ENCODE data around the gene COL28A1.

The COL28A1 gene

GRCh38 chr7:7535691-7536090 is at the start of gene COL28A1:
TSS of gene COL28A1 (minus strand) at chr7:7535873. CDS start at chr7:7532875, 2,998 bp downstream.
- Histone ChIP-seq H3K9ac (no peak within 1 kb of the TSS), H3K79me2 (no peaks in the 10 kb centered on the region), H2AFZ (no peak within 1 kb of the TSS), H3K4me1 (no peaks in the 10 kb centered on the region), H3K36me3 (ENCODE audit: control insufficient read depth, insufficient read depth, low read length) (no peaks in the 10 kb centered on the region), H3K27ac (no peak within 1 kb of the TSS), H3K9me3 (ENCODE audit: control insufficient read depth, low read length) (no peaks in the 10 kb centered on the region), H3K4me2 (ENCODE audit: low read length) (no peak within 1 kb of the TSS), H3K27me3 (ENCODE audit: control insufficient read depth, insufficient read depth, low read length) (no peaks in the 10 kb centered on the region), H3K4me3 (ENCODE audit: low read depth, low read length) (no peak within 1 kb of the TSS)
- no peak for TF ChIP-seq CTCF (IDR thresholded peaks at IDR 0.05)

GRCh38 chr7:7584653-7585052 is 49.0 kb upstream of the COL28A1 start:
- H3K4me2 ChIP-seq (ENCODE audit: low read length) = peak overlapping the region; percentile 65
- H3K9me3 ChIP-seq (ENCODE audit: control insufficient read depth, low read length) = no peaks in the 10 kb centered on the region
- TF ChIP-seq CTCF (IDR thresholded peaks at IDR 0.05) = no peak
- no peak overlapping the region for H3K9ac ChIP-seq
- peaks cover 9% of the 10 kb centered on the region for H3K4me1 ChIP-seq
- H3K36me3 ChIP-seq (ENCODE audit: control insufficient read depth, insufficient read depth, low read length) = no peaks in the 10 kb centered on the region
- H3K27ac ChIP-seq = no peak overlapping the region
- no peaks in the 10 kb centered on the region for H3K27me3 ChIP-seq (ENCODE audit: control insufficient read depth, insufficient read depth, low read length)
- H3K4me3 ChIP-seq (ENCODE audit: low read depth, low read length) = peak overlapping the region; percentile 22
- H2AFZ ChIP-seq = no peak overlapping the region
- H3K79me2 ChIP-seq = no peaks in the 10 kb centered on the region

- no peak overlapping the region for H2AFZ ChIP-seq
- H3K4me2 ChIP-seq (ENCODE audit: low read length) = peak overlapping the region; percentile 4
- peaks cover 9% of the 10 kb centered on the region for H3K4me1 ChIP-seq
- no peaks in the 10 kb centered on the region for H3K9me3 ChIP-seq (ENCODE audit: control insufficient read depth, low read length)
- no peak overlapping the region for H3K9ac ChIP-seq
- H3K36me3 ChIP-seq (ENCODE audit: control insufficient read depth, insufficient read depth, low read length) = no peaks in the 10 kb centered on the region
- no peaks in the 10 kb centered on the region for H3K79me2 ChIP-seq
- H3K4me3 ChIP-seq (ENCODE audit: low read depth, low read length) = no peak overlapping the region
- H3K27ac ChIP-seq = no peak overlapping the region
- H3K27me3 ChIP-seq (ENCODE audit: control insufficient read depth, insufficient read depth, low read length) = no peaks in the 10 kb centered on the region
- no peak for TF ChIP-seq CTCF (IDR thresholded peaks at IDR 0.05)
These were observed 48.1 kb upstream of the COL28A1 start for GRCh38 chr7:7583731-7584130.

- Histone ChIP-seq H3K4me3 (ENCODE audit: low read depth, low read length) (no peak overlapping the region), H2AFZ (no peak overlapping the region), H3K9me3 (ENCODE audit: control insufficient read depth, low read length) (no peaks in the 10 kb centered on the region), H3K9ac (no peak overlapping the region), H3K79me2 (peaks cover under 1% of the 10 kb centered on the region), H3K4me1 (peaks cover 9% of the 10 kb centered on the region), H3K4me2 (ENCODE audit: low read length) (no peak overlapping the region), H3K36me3 (ENCODE audit: control insufficient read depth, insufficient read depth, low read length) (no peaks in the 10 kb centered on the region), H3K27ac (no peak overlapping the region), H3K27me3 (ENCODE audit: control insufficient read depth, insufficient read depth, low read length) (no peaks in the 10 kb centered on the region)
- TF ChIP-seq CTCF (IDR thresholded peaks at IDR 0.05) = no peak
These were observed 46.9 kb upstream of the COL28A1 start for GRCh38 chr7:7582596-7582995.

- Histone ChIP-seq H3K36me3 (ENCODE audit: control insufficient read depth, insufficient read depth, low read length) (no peaks in the 10 kb centered on the region), H3K27me3 (ENCODE audit: control insufficient read depth, insufficient read depth, low read length) (no peaks in the 10 kb centered on the region), H3K9me3 (ENCODE audit: control insufficient read depth, low read length) (no peaks in the 10 kb centered on the region), H3K79me2 (peaks cover 6% of the 10 kb centered on the region), H3K4me3 (ENCODE audit: low read depth, low read length) (no peak overlapping the region), H3K9ac (no peak overlapping the region), H3K27ac (no peak overlapping the region), H3K4me1 (peaks cover 9% of the 10 kb centered on the region), H3K4me2 (ENCODE audit: low read length) (no peak overlapping the region), H2AFZ (no peak overlapping the region)
- TF ChIP-seq CTCF (IDR thresholded peaks at IDR 0.05) = no peak
These were observed 46.0 kb upstream of the COL28A1 start for GRCh38 chr7:7581531-7582179.
